ENCODE measurements around the gene RNASE8. TPM values are rescaled to one million over a fixed set of nuclear protein-coding genes. Genes with fewer than 3 reads are reported as not detected.

RNASE8 gene
- total RNA-seq, 2 donors from 2014 or later: not detected

DNA sequence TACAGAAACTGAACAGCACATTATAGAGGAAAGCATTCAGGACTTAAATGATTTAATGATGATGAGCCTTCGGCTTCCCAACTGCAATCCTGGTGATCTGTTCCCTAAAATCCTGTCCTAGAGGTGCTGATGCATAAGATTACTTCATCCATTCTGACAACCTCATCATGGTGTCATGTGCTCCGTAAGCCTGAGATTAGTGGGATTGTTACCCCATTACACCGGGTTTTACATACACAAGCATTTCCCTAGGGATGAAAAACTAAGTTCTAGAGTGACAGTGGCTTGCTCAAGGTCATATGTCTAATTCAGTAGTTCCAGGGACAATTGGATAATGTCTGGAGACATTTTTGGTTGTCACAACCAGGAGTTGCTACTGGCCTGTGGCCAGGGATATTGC lies 20.5 kb upstream of the RNASE8 start:
- H3K4me1 ChIP-seq (ENCODE audit: control insufficient read depth, insufficient read depth, low read length): peaks cover 4% of the 10 kb centered on the region
- DNase-seq: no peak
- H3K36me3 ChIP-seq (ENCODE audit: control insufficient read depth, insufficient read depth, low read length): no peaks in the 10 kb centered on the region
- Mint-ChIP-seq H3K9me3 (no peaks in the 10 kb centered on the region), H3K4me3 (no peak overlapping the region), H3K27ac (no peak overlapping the region), H3K4me1 (peaks cover 27% of the 10 kb centered on the region), H3K36me3 (ENCODE audit: low read depth) (no peaks in the 10 kb centered on the region), H3K27me3 (ENCODE audit: insufficient read depth) (peaks cover 28% of the 10 kb centered on the region)
- TF ChIP-seq, protein P1, sequence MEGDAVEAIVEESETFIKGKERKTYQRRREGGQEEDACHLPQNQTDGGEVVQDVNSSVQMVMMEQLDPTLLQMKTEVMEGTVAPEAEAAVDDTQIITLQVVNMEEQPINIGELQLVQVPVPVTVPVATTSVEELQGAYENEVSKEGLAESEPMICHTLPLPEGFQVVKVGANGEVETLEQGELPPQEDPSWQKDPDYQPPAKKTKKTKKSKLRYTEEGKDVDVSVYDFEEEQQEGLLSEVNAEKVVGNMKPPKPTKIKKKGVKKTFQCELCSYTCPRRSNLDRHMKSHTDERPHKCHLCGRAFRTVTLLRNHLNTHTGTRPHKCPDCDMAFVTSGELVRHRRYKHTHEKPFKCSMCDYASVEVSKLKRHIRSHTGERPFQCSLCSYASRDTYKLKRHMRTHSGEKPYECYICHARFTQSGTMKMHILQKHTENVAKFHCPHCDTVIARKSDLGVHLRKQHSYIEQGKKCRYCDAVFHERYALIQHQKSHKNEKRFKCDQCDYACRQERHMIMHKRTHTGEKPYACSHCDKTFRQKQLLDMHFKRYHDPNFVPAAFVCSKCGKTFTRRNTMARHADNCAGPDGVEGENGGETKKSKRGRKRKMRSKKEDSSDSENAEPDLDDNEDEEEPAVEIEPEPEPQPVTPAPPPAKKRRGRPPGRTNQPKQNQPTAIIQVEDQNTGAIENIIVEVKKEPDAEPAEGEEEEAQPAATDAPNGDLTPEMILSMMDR (conservative IDR thresholded peaks at IDR 0.05): no peak
- H3K27ac ChIP-seq (ENCODE audit: low read depth, low read length): no peak overlapping the region
- H3K9me3 ChIP-seq (ENCODE audit: control insufficient read depth, low read length): no peaks in the 10 kb centered on the region
- no peaks in the 10 kb centered on the region for H3K27me3 ChIP-seq (ENCODE audit: control insufficient read depth, insufficient read depth, low read length, poor library complexity, severe bottlenecking)
- no peak overlapping the region for H3K9ac ChIP-seq (ENCODE audit: extremely low read depth, low read length, poor library complexity, severe bottlenecking)
- no peak overlapping the region for H3K4me3 ChIP-seq (ENCODE audit: low read length)
- WGBS, 2 experiments (ENCODE audit: insufficient coverage in 1 of 2, insufficient read length in 1 of 2): 89 to 96% methylated on average over 3 of the region's 3 CpGs

DNA sequence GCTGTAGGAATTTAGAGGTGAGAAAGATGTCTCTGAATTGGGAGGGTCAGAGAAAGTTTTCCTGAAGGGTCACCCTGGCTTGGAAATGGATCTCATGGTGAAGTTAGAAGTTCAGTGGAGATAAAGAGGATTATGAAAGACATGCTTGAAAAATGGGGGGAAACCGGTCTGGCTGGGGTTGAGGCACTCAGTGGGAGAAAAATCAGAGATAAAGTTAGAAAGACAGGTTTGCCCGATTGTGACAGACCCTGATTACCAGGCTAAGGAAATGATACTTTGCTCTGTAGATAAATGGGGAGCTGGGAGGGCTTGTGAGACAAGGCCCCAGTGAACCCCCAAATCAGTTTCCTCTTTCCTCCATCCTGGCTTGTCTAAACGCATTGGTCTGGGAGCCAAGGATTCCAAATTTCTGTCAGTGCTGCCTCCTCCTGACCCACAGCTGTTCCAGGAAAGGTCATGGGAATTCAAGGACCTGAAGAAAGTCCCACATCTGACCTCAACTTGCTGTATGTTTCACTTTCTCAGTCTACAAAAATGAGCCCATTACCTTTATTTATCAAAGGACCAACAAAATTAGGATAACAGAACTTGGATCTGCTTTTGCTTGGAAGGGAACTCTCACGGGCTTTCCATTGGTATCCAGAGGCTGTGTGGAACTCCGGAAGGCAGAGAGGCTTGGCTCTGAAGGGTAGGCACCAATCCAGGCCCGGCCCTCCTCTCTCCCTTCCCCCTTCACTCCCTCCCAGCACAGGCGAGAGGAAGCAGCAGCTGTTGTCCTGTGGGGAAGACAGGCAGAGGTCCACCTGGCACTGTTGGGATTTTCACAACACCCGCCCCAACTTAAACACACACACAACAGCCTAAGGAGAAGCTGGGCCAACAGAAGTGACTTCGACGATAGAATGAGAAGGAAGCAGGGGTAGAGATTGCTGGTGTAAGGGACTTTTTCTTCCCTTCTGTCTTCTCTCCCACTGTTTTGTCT lies 18.9 kb upstream of the RNASE8 start:
- no peak overlapping the region for H3K9ac ChIP-seq (ENCODE audit: extremely low read depth, low read length, poor library complexity, severe bottlenecking)
- H3K4me1 ChIP-seq (ENCODE audit: control insufficient read depth, insufficient read depth, low read length): peaks cover 4% of the 10 kb centered on the region
- Mint-ChIP-seq H3K4me1 (peaks cover 27% of the 10 kb centered on the region), H3K36me3 (ENCODE audit: low read depth) (no peaks in the 10 kb centered on the region), H3K27me3 (ENCODE audit: insufficient read depth) (peaks cover 30% of the 10 kb centered on the region), H3K9me3 (no peaks in the 10 kb centered on the region), H3K4me3 (no peak overlapping the region), H3K27ac (peak overlapping the region; percentile 2)
- 51 to 52% methylated on average over 5 to 7 of the region's 10 CpGs for WGBS, 2 experiments (ENCODE audit: insufficient coverage in 1 of 2, insufficient read length in 1 of 2)
- H3K27ac ChIP-seq (ENCODE audit: low read depth, low read length): peak overlapping the region; percentile 48
- no peaks in the 10 kb centered on the region for H3K36me3 ChIP-seq (ENCODE audit: control insufficient read depth, insufficient read depth, low read length)
- H3K27me3 ChIP-seq (ENCODE audit: control insufficient read depth, insufficient read depth, low read length, poor library complexity, severe bottlenecking): peaks cover 8% of the 10 kb centered on the region
- no peaks in the 10 kb centered on the region for H3K9me3 ChIP-seq (ENCODE audit: control insufficient read depth, low read length)
- DNase-seq: peak; percentile 85
- TF ChIP-seq, protein P1 (conservative IDR thresholded peaks at IDR 0.05): no peak
- H3K4me3 ChIP-seq (ENCODE audit: low read length): peak overlapping the region; percentile 31

DNA sequence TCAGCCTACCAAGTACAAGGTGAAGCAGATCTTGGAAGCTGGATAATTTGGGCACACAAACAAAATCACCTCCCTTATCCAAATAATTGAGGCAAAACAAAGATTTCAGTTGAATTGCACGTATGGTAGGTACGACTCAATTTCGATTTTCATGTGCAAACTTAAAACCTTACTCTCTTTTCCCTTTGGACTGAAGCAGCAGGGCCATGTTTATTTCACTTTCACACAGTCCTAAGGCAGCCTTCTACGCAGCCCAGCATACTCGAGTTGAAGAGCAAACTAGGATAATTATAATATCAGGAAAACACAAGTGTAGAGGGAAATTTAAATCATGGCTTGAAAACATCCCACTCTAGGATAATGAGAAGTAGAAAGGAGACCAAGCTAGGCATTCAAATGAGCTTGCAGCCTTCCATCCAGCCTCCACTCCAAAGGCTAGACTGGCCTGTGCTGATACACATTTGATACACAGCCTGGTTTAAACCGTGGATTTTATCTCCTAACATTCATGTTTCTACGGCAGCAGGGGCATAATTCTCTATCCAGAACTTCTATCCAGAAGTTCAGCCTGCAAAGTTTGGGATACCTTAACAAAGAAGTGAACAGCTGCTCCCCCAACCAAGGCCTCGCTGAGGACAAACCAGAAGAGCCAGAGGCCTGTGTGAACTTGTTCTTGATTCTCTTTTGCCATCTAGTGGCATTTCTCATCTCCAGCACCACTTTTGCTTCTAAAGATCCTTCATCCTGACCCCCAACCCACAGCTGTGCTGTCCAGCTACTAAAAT lies 17.8 kb upstream of the RNASE8 start:
- no peak overlapping the region for H3K27ac Mint-ChIP-seq
- H3K9me3 Mint-ChIP-seq: no peaks in the 10 kb centered on the region
- H3K4me1 Mint-ChIP-seq: peaks cover 27% of the 10 kb centered on the region
- peaks cover 30% of the 10 kb centered on the region for H3K27me3 Mint-ChIP-seq (ENCODE audit: insufficient read depth)
- 64 to 81% methylated on average over 6 to 8 of the region's 8 CpGs for WGBS, 2 experiments (ENCODE audit: insufficient coverage in 1 of 2, insufficient read length in 1 of 2)
- Histone ChIP-seq H3K36me3 (ENCODE audit: control insufficient read depth, insufficient read depth, low read length) (no peaks in the 10 kb centered on the region), H3K9me3 (ENCODE audit: control insufficient read depth, low read length) (no peaks in the 10 kb centered on the region), H3K9ac (ENCODE audit: extremely low read depth, low read length, poor library complexity, severe bottlenecking) (no peak overlapping the region), H3K4me1 (ENCODE audit: control insufficient read depth, insufficient read depth, low read length) (peaks cover 4% of the 10 kb centered on the region), H3K4me3 (ENCODE audit: low read length) (no peak overlapping the region), H3K27ac (ENCODE audit: low read depth, low read length) (no peak overlapping the region), H3K27me3 (ENCODE audit: control insufficient read depth, insufficient read depth, low read length, poor library complexity, severe bottlenecking) (peaks cover 8% of the 10 kb centered on the region)
- no peaks in the 10 kb centered on the region for H3K36me3 Mint-ChIP-seq (ENCODE audit: low read depth)
- no peak overlapping the region for H3K4me3 Mint-ChIP-seq
- DNase-seq: peak; percentile 79
- TF ChIP-seq, protein P1 (conservative IDR thresholded peaks at IDR 0.05): peak; percentile 84

Data from endodermal cell (in vitro differentiated cells).